ENCODE results near the gene TPI1.
"Not testable (repeated sequence)": the region's sequence is repeated elsewhere in the genome, so short reads cannot be mapped to it uniquely, and the experiment has no call there.

The TPI1 gene

DNA sequence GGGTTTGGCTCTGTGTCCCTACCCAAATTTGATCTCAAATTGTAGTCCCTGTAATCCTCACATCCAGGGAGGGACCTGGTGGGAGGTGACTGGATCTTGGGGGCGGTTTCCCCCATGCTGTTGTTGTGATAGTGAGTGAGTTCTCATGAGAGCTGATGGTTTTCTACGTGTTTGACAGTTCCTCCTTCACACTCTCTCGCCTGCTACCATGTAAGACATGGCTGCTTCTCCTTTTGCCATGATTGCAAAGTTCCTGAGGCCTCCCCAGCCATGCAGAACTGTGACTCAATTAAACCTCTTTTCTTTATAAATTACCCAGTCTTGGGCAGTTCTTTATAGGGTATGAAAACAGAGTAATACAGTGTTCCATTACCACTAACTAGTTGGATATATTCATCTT lies 27.0 kb downstream of the TPI1 start:
- DNase-seq, result no peak

DNA sequence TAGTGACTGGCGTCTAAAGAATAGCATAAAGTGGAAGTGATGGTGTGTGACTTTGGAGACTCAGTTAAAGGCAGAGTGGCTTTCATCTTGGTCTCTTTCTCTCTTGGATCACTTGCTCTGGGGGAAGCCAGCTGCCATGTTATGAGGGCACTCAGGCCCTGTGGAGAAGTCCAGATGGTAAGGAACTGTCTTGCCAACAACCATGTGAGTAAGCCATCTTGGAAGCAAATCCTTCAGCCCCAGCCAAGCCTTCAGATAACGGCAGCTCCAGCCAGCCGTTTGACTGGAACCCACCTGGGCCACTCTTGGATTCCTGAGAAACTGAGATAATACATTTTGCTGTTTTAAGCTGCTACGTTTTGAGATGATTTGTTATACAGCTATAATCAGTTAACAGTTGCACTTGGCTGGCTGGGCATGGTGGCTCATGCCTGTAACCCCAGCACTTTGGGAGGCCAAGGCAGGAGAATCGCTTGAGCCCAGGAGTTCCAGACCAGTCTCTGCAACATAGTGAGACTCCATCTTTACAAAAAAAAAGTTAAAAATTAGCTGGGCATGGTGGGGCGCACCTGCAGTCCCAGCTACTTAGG lies 29.6 kb downstream of the TPI1 start:
- DNase-seq, result no peak

DNA sequence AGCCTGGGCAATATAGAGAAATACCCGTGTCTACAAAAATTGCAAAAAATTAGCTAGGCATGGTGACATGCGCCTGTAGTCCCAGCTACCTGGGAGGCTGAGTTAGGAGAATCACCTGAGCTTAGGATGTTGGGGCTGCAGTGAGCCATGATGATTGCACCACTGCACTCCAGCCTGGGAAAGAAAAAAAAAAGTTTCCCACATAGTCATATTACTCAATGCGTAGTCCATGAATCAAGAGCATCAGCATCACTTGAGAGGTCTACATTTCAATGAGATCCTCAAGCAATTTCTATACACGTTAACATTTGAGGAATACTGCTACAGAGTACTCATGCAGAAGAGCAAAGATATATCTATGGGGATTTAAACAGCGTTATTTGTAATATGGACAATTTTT lies 32.1 kb downstream of the TPI1 start:
- no peak for DNase-seq

DNA sequence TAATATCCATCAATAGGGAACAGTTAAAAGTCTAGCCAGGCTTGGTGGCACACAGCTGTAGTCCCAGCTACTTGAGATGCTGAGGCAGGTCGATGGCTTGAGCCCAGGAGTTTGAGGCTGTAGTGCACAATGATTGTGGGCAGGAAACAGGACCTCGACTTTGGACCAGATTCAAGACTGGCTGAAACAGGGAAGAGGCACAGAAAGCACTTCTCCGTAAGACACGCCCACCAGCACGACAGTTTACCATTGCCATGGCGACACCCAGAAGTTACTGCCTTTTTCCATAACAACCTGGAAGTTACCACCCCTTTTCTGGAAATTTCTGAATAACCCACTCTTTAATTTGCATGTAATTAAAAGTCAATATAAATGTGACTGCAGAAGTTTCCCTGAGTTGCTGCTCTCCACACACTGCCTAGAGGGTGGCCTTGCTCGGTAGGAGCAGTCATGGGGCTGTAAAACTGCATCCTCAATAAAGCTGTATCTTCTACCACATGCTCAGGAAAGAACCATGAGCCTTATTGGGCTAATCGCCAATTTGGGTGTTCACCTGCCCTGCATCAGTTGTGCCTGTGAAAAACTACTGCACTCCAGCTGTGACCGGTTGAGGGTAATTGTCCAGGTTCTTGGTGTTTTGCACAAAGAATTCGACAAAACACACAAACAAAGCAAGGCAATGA lies 32.6 kb downstream of the TPI1 start:
- no peak for DNase-seq

DNA sequence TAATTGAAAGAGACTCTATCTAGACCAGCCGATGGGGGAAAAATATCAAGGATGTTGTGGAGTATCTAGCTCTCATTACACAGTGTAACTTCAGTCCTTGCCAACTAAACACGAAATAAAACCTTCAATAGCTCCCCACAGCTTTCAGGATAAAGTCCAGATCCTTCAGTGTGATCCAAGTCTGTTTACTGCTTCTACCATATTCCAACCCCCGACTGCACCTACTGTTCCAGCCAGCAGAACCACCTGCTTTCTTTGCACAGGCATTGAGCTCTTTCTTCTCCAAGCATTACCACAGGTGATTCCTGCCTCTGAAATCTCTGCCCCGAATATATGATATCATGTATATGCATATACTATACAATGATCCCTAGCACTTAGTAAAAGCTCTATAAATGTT lies 35.1 kb downstream of the TPI1 start:
- no peak for DNase-seq

DNA sequence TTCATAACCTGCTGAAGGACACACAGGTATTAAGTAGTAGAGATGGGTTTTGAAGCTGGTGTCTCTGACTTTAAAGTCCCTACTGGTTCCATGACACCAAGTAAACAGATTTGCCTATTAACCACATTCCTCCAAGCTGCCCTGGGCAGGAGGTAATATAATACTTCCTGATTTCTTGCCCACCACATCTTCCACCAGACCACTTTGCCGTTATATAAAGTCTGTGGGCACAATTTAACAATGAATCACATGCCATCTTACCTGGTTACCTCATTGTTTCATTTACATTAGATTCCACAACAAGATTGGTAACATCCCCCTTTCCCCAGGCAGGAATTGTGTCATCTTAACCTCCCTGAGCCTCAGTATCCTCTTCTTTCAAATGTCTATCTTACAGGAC lies 36.4 kb downstream of the TPI1 start:
- DNase-seq, result no peak

DNA sequence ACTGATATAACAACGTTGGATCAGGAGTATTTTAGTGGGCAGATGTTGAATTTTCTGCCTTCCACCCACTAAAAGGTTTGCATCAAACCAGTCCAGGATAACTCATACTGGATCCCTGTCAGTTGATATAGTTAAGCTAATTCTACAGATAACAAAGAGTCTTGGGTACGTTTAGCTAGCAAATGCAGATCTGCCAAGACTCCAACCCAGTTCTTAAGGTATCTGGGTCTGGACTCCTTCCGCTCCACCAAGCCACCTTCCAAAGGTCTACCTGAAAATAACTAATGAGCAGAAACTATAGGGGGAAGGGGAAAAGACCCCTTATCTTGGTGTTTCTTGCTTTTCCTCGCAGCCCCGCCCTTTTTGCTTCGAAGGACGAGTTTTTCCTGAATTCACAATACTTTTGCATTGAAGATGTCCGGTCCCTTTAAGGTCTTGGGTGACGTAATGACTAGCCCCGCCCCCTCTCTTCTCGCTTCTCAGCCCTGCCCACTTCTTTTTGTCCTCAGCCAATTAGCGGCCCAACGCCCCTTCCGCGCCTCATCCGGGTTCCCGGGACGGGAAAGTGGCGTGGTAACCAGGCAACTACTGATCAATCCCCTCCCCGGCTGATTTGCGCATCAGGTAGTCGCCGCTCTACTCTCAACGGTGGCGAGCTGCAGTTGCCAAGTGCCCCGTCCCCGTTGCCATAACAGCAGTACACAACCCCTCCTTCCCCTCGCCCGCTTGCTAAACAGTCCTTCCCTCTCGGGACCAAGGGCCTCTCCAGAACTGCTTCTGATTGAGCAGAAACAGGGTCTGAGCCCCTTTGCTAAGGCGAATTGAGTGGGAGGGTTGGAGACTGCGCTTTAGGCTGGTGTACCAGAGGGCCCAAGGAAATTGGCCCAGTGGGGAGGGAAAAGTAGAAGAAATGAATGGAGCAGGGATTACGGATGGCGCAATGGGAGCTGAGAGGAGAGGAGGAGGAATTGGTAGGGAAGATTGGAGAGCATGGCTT lies 37.2 kb downstream of the TPI1 start, which contains the start of gene LRRC23:
LRRC23 (plus strand) TSS at position 543 of the 997 bp plus-strand sequence. CDS start 812 bp downstream, outside the sequence.
- peak; percentile 53 for DNase-seq

DNA sequence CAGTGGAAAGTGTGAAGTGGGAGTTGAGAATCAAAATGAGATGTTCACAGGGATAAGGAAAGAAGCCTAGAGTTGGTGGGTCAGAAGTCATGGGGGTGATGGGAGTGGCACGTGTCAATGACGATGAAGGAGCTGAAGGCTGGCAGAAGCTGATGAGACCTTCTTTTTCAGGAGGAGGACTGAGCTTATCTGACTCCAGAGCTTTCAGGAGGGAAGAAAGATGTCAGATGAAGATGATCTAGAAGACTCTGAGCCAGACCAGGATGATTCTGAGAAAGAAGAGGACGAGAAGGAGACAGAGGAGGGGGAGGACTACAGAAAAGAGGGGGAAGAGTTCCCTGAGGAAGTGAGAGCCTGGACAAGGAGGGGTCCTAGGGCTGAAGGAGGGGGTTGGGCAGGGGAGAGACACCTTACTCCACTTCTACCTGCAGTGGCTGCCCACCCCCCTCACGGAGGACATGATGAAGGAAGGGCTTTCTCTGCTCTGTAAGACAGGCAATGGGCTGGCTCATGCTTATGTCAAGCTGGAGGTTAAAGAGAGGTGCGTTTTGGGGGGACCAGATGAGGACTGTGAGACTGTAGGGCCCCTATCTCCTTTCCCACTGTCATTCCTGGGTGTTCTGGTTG lies 38.2 kb downstream of the TPI1 start:
- DNase-seq, result no peak

DNA sequence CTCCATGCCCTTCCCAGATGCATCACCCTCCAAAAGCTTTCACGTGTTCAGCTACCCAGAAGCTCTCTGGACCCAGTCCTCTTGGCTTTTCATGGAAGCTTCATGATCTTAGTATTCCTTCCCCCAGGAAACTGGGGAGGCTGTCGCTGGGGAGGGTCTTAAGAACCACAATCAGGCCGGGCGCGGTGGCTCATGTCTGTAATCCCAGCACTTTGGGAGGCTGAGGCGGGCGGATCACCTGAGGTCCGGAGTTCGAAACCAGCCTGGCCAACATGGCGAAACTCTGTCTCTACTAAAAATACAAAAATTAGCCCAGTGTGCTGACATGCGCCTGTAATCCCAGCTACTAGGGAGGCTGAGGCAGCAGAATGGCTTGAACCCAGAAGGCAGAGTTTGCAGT lies 40.8 kb downstream of the TPI1 start:
- not testable (repeated sequence) for DNase-seq

DNA sequence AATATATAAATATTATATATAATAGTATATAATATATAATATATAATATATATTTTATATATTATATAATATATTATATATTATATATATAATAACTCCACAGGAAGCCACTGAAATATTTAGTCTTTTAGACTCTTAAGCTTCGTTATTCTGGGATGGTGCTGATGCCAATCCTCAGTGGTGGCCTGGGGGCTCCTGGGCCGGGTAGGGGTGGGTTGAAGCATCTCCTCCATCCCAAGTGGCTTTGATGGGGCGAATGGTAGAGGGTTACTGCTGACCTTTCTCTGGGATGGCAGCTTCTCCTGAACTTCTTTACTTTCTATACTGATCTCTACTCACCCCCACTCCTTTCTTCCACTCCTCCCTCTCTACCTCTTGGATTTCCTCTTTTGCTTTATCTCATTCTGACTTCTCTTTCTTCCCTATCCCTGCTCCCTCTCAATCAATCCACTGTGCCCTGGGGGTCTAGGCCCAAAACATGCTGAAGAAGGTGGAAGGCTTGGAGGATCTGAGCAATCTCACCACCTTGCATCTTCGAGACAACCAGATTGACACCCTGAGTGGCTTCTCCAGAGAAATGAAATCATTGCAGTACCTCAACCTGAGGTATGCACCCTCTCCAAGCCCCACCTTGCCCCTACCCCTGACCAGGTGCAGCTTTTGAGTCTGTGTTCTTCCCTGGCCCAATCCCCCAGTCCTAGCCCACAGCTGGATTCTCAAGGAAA lies 42.3 kb downstream of the TPI1 start:
- no peak for DNase-seq

DNA sequence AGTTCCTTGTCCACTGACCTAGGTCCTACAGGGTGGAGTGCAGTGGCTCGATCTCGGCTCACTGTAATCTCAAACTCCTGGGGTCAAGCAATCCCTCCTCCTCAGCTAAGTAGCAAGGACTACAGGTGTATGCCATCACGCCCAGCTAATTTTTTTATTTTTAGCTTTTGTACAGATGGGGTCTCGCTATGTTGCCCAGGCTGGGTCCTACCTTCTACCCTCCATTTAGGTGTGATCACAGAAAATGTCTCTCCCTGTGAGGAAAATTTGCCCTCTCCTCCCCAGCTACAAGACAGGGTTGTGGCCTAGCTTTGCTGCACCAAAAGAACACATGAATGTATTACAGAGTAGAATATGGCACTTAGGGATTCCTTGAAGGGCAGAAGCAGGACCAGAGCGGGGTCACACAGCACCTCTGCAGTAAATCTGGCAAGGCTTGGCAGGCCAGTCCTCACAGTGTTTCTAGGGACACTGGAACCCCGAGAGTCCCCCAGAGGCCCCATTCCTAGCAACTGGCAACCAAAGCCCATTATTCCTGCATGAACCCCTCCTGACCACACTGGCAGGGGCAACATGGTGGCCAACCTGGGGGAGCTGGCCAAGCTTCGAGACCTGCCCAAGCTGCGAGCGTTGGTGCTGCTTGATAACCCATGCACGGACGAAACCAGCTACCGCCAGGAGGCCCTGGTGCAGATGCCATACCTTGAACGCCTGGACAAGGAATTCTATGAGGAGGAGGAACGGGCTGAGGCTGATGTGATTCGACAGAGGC lies 45.0 kb downstream of the TPI1 start:
- DNase-seq, result no peak

DNA sequence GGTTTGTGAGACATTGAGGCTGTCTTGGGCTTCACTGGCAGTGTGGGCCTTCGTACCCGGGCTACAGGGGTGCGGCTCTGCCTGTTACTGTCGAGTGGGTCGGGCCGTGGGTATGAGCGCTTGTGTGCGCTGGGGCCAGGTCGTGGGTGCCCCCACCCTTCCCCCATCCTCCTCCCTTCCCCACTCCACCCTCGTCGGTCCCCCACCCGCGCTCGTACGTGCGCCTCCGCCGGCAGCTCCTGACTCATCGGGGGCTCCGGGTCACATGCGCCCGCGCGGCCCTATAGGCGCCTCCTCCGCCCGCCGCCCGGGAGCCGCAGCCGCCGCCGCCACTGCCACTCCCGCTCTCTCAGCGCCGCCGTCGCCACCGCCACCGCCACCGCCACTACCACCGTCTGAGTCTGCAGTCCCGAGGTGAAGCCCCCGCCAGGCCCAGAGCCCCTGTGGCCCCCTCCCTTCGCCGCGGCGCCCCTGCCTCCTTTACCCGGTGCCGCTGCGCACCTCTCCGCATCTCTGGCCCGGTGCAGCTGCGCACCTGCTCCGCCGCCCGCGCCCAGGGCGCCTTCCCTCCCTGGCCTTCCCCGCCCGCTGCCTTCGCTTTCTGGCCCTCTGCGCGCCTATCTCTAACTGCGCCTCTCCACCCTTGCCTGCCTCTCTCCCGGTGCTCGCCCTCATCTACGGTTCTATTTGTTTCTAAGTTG lies 47.1 kb downstream of the TPI1 start, which contains the start of gene ENO2:
ENO2 (plus strand) TSS at position 335 of the 701 bp plus-strand sequence. CDS start 1,253 bp downstream, outside the sequence.
- DNase-seq, result peak; percentile 46

DNA sequence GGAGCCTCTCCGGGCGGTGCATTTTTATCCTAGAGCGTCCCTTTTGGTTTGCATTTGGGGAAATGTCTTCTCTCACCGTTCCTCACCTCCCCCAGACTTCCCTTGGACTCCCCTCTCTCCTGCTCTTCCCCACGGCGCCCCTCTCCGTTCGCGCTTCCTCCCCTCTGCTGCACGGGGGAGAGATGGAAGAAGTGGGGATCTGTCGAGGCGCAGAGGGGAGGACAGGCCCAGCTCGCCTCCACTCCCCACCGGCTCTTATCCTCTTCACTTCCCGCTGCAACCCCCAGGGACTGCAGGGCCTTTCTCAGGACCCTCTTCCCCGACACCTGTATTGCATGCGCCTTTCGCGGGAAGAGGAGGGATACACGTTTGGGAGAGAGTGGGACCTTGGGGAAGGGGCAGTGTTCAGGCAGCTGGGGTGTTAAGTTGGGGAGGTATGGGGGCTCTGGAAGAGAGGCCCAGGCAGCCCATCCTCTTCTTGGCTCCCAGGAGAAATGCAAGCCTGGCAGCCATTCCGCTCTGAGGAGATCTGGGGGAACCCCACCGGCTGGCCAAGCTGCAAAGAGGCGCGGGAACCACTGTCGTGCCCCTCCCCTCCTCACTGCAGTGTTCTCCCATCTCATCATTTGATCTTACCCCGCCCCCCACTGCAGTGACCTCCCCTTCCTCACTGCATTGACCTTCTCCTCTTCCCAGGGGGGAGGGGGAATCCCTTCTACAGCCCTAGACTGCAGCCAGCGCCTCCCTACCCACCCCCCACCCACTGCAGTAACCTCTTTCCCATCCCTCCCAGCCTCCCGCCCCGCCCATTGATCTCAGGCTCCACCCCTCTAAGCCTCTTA lies 47.8 kb downstream of the TPI1 start:
- DNase-seq, result no peak

DNA sequence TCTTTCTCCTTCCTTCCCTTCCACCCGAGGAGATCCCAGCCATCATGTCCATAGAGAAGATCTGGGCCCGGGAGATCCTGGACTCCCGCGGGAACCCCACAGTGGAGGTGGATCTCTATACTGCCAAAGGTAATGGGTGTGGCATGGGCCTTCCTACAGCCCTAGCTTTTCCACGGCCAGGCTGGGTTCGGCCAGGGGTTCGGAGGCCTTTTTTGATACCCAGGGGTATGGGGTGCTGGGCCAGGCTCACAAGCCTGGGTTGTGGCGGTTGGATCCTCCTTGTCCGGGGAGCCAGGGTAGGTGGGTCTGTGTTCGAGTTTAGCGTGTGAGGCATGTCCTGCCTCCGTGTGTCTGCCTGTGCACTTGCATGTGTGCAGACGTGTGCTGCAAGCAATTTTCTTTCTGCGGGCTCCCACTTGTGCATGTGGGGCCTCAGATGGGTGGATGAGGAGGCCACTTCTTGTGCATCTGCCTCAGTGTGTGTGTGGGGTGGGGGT lies 48.5 kb downstream of the TPI1 start:
- no peak for DNase-seq

DNA sequence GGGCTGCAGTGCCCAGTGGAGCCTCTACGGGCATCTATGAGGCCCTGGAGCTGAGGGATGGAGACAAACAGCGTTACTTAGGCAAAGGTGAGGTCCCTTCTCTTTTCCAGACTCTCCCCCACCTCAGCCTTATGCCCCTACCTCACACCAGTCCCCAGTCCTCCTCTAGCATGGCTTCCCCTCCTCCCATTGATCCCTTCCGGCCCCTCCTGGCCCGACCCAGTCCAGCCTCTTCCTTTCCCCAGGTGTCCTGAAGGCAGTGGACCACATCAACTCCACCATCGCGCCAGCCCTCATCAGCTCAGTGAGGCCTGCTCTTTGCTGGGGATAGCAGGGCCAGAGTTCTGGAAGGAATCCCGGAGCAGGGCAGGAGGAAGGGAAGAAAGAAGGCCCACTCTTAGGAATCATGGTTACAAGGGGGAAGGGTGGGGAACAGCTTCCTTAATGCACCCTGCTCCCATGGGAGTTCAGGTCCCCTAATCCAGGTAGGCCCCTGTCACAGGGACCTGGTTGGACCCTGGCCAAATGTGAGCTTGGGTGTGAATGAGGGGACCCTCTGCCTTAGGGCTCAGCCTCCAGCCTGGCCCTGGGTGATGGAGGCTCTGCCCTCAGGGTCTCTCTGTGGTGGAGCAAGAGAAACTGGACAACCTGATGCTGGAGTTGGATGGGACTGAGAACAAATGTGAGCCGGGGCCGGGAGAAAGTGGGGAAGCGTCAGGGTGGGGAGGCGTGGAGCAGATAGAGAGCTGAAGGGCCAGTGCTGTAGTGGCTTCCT lies 49.3 kb downstream of the TPI1 start:
- DNase-seq, result no peak

DNA sequence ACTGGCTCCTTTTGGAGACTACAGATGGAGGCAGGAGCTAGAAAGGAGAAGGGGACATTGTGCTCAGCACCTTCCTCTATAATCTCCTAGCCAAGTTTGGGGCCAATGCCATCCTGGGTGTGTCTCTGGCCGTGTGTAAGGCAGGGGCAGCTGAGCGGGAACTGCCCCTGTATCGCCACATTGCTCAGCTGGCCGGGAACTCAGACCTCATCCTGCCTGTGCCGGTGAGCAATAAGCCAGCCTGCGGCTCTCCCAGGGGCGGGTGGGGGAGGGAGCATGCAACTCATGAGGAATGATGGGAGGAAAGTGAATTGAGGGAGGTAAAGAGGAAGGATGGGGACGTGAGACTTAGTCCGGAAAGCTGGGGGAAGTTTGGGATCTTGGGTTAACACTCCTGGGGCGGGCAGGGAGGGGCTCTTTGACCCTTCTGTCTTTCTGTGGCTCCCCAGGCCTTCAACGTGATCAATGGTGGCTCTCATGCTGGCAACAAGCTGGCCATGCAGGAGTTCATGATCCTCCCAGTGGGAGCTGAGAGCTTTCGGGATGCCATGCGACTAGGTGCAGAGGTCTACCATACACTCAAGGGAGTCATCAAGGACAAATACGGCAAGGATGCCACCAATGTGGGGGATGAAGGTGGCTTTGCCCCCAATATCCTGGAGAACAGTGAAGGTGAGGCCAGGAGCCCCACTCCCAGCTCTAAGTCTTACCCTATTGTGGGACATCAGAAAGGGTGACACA lies 50.3 kb downstream of the TPI1 start:
- DNase-seq, result no peak

DNA sequence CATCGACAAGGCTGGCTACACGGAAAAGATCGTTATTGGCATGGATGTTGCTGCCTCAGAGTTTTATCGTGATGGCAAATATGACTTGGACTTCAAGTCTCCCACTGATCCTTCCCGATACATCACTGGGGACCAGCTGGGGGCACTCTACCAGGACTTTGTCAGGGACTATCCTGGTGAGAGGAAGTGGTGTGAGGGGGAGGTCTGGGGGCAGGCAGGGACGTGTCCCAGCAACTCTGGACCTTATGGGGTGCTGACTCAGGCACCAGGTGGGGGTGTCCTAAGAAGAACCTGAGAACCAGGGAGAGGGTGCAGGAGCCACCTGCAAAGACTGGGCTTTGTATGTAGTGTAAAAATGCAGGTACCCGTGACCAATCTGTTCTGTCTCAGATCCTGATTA lies 52.3 kb downstream of the TPI1 start:
- no peak for DNase-seq

All from 8988T (cell line).